Panc1 (cell line): ENCODE data around the gene VASN.

ENCODE experiments used
- CTCF ChIP-seq: fragments of 450-650 bp; IDR thresholded peaks from 2 replicates; pipeline ENCODE4 v1.5.1; 2017; ENCODE audit warnings: mild to moderate bottlenecking
- POLR2AphosphoS5 ChIP-seq: IDR thresholded peaks from 2 replicates; pipeline ENCODE4 v1.6.1; 2012; ENCODE audit warnings: mild to moderate bottlenecking, low read depth, low read length, moderate library complexity
- REST ChIP-seq, 2 experiments: IDR thresholded peaks; 2 replicates each; pipeline ENCODE4 v1.6.1; 2011 to 2012; ENCODE audit warnings: low read depth in 2 of 2, control low read depth in 1 of 2, low read length in 1 of 2, mild to moderate bottlenecking in 1 of 2, moderate library complexity in 1 of 2; ENCODE audit not compliant: insufficient read depth in 1 of 2

GRCh38 chr16:4341250-4341649 is 30.4 kb upstream of the VASN start:
- no peak for TF ChIP-seq CTCF
- no peak; the same call in 1 of the 2 replicates for TF ChIP-seq POLR2AphosphoS5
- no peak for TF ChIP-seq REST (IDR thresholded peaks at IDR 0.05; ENCODE audit: insufficient read depth in 1 of 2, low read depth in 2 of 2, low read length in 1 of 2)
